Adrenal gland (tissue), 12 donors: ENCODE results near the gene SNPH. TPM values are rescaled to one million over a fixed set of nuclear protein-coding genes. Genes with fewer than 3 reads are reported as not detected.

Experiments used
- DNase-seq, 7 donors: peaks; one replicate each; pipeline ENCODE4 v3.0.0-alpha.2; 2019 to 2020
- H3K27ac ChIP-seq, 5 donors: fragments of 200-600 bp; sonication (generic) in 4 of 5; 1 replicate in 3 of 5; 2 replicates in 2 of 5; pipeline versions ENCODE4 v1.5.1 to v1.8.0; 2016 to 2020; ENCODE audit warnings: mild to moderate bottlenecking in 1 of 5
- H3K27me3 ChIP-seq: fragments of 200-600 bp; 2 replicates; pipeline ENCODE4 v1.8.0; 2021
- H3K36me3 ChIP-seq, 2 donors: fragments of 200-600 bp; replicated peaks in 1 of 2; 1 replicate in 1 of 2; 2 replicates in 1 of 2; pipeline versions ENCODE4 v1.5.1 to v1.8.0; 2018 to 2022
- H3K4me1 ChIP-seq, 2 donors: fragments of 200-600 bp; replicated peaks in 1 of 2; 1 replicate in 1 of 2; 2 replicates in 1 of 2; pipeline versions ENCODE4 v1.5.1 to v1.8.0; 2018 to 2021
- H3K4me3 ChIP-seq, 4 donors: fragments of 200-600 bp; sonication (generic) in 3 of 4; one replicate each; pipeline ENCODE4 v1.5.1; 2016 to 2018
- H3K9me3 ChIP-seq, 3 donors: fragments of 200-600 bp; sonication (generic) in 1 of 3; replicated peaks in 1 of 3; 1 replicate in 2 of 3; 2 replicates in 1 of 3; pipeline versions ENCODE4 v1.5.1 to v1.8.0; 2016 to 2021
- CTCF ChIP-seq, 6 experiments: fragments of 450-650 bp in 4 of 6; fragments of 200-600 bp in 2 of 6; sonication (generic) in 1 of 6; IDR thresholded peaks; 1 replicate in 5 of 6; 2 replicates in 1 of 6; pipeline versions ENCODE4 v1.5.1 to v1.8.0; 2016 to 2021; ENCODE audit warnings: antibody characterized with exemption in 6 of 6, mild to moderate bottlenecking in 2 of 6, moderate library complexity in 1 of 6
- POLR2A ChIP-seq, 2 donors: fragments of 450-650 bp; IDR thresholded peaks; one replicate each; pipeline ENCODE4 v1.6.1; 2017; ENCODE audit warnings: antibody characterized with exemption in 2 of 2, mild to moderate bottlenecking in 2 of 2, moderate library complexity in 1 of 2
- WGBS, 4 donors: extraction: QIAGEN DNeasy Blood & Tissue Kit in 2 of 4; methylation state at CpG; one replicate each; pipeline versions ENCODE4 v1.1.5 to v1.1.7; 2013 to 2017; 5-methylcytosine and 5-hydroxymethylcytosine counted together
- intact Hi-C, 2 donors: fragments of 100-400 bp; cut with DNase I; formaldehyde crosslinking; loops; one replicate each; pipeline versions ENCODE4 v1.14.1 to v1.15.0; 2022 to 2023
- polyA plus RNA-seq, 3 donors: library from polyadenylated mRNA; stranded (reverse); fragments of 200-250 nt in 2 of 3; fragments of 350-450 nt in 1 of 3; fragmentation: Illumina TruSeq in 1 of 3; extraction: RNeasy Lipid Tissue Mini Kit (QIAGEN cat#74804) in 1 of 3; gene quantifications; one replicate each; pipeline ENCODE4 v1.2.3, GENCODE V29; 2013 to 2014
- total RNA-seq, 9 donors: library from RNA; depleted of rRNA in 4 of 9; stranded (reverse); fragments of >200 nt in 4 of 9; fragments of 120-200 nt in 1 of 9; fragmentation: NEBNext Ultra II Directional in 1 of 9; extraction: Animal tissue kit (Norgen Biotek cat#: 25700) in 1 of 9; gene quantifications; one replicate each; pipeline versions ENCODE4 v1.1.0 to v1.2.4, GENCODE V29; 2013 to 2023
- donor health status: healthy with polysubstance abuse.
- donor health status: Bipolar disorder and iron deficiency.
- donor health status: DM: yes; HTN: yes; CAD: no.
- donor health status: DM: no; HTN: no; CAD: no.
- donor health status: DM: no; HTN: no; CAD: no.
- donor health status: DM: yes; HTN: yes; CAD: no.

The SNPH gene
- total and polyA plus RNA-seq, 12 donors = 2.1 to 18.9 (median 5.8) TPM

- H3K4me1 ChIP-seq = peaks cover 0 to 10% of the 10 kb centered on the region in 2 donors
- H3K4me3 ChIP-seq = no peak overlapping the region
- H3K27me3 ChIP-seq = no peaks in the 10 kb centered on the region
- TF ChIP-seq CTCF (IDR thresholded peaks at IDR 0.05) (no peak), POLR2A (IDR thresholded peaks at IDR 0.05) (no peak)
- H3K36me3 ChIP-seq = no peaks in the 10 kb centered on the region
- no peak overlapping the region for H3K27ac ChIP-seq
- WGBS, 4 donors = 93 to 98% (median 95%) methylated on average over 8 to 20 of the region's 20 CpGs
- no peaks in the 10 kb centered on the region for H3K9me3 ChIP-seq
- no peak for DNase-seq
- intact Hi-C loops = no loop called here
Observed at GRCh38 chr20:1296117-1296610, 30.1 kb downstream of the SNPH start.

- Histone ChIP-seq H3K27ac (no peak overlapping the region), H3K27me3 (no peaks in the 10 kb centered on the region), H3K9me3 (no peaks in the 10 kb centered on the region), H3K36me3 (no peaks in the 10 kb centered on the region), H3K4me1 (peaks cover 0 to 2% of the 10 kb centered on the region in 2 donors), H3K4me3 (no peak overlapping the region)
- intact Hi-C loops = no loop called here
- WGBS, 4 donors = 89 to 95% (median 95%) methylated on average over 9 to 14 of the region's 14 CpGs
- no peak for TF ChIP-seq POLR2A (IDR thresholded peaks at IDR 0.05)
- no peak for TF ChIP-seq CTCF (IDR thresholded peaks at IDR 0.05)
- DNase-seq = no peak
Observed at GRCh38 chr20:1296922-1297321, 30.8 kb downstream of the SNPH start.

- no peaks in the 10 kb centered on the region for H3K27me3 ChIP-seq
- 99 to 100% (median 100%) methylated on average over 2 of the region's 2 CpGs for WGBS, 4 donors
- intact Hi-C loops = no loop called here
- no peaks in the 10 kb centered on the region for H3K36me3 ChIP-seq
- H3K27ac ChIP-seq = no peak overlapping the region
- DNase-seq = no peak
- no peaks in the 10 kb centered on the region for H3K4me1 ChIP-seq
- H3K9me3 ChIP-seq = no peaks in the 10 kb centered on the region
- no peak overlapping the region for H3K4me3 ChIP-seq
- TF ChIP-seq POLR2A (IDR thresholded peaks at IDR 0.05) (no peak), CTCF (IDR thresholded peaks at IDR 0.05) (no peak)
Observed at GRCh38 chr20:1297486-1297885, 31.4 kb downstream of the SNPH start.

GRCh38 chr20:1298166-1298565, 32.1 kb downstream of the SNPH start:
- no peak for DNase-seq
- intact Hi-C loops = no loop called here
- H3K27me3 ChIP-seq = no peaks in the 10 kb centered on the region
- no peaks in the 10 kb centered on the region for H3K4me1 ChIP-seq
- H3K36me3 ChIP-seq = no peaks in the 10 kb centered on the region
- WGBS, 4 donors = 92 to 97% (median 96%) methylated on average over 5 of the region's 5 CpGs
- H3K27ac ChIP-seq = no peak overlapping the region
- TF ChIP-seq CTCF (IDR thresholded peaks at IDR 0.05) (no peak), POLR2A (IDR thresholded peaks at IDR 0.05) (no peak)
- H3K4me3 ChIP-seq = no peak overlapping the region
- H3K9me3 ChIP-seq = no peaks in the 10 kb centered on the region
